Measurements from ENCODE around the gene SYNRG.

The SYNRG gene

DNA sequence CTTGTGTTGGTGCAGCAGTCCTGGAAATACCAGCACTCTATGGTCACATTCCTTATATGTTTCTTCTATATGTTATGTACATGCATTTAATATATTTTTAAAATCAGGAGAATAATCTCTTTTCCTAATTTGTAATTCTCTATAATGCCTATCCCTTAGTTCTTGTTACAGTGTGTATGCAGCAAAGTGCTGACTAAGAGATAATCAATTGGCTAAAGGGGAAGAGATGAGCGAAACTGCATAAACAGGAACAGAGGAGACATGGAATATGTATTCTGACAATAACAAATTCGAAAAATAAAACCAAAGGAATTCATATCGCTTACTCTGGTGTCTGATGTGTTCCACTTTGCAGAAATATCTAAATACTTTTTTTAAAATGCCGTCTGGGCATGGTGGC, 41.7 kb downstream of the SYNRG start:
- H3F3A ChIP-seq (ENCODE audit: insufficient read depth, low read length), result 0 out of 2 replicates have a peak, but pooled peaks cover 2% of the 10 kb centered on the region
- no peak overlapping the region for H3K27ac ChIP-seq (ENCODE audit: low read depth, low read length, poor library complexity, severe bottlenecking)
- H3K4me3 ChIP-seq (ENCODE audit: low read depth, low read length, poor library complexity, severe bottlenecking), result no peak overlapping the region
- TF ChIP-seq EZH2 (IDR thresholded peaks at IDR 0.05; ENCODE audit: borderline replicate concordance, low read length), result no peak
- TF ChIP-seq, protein P1, sequence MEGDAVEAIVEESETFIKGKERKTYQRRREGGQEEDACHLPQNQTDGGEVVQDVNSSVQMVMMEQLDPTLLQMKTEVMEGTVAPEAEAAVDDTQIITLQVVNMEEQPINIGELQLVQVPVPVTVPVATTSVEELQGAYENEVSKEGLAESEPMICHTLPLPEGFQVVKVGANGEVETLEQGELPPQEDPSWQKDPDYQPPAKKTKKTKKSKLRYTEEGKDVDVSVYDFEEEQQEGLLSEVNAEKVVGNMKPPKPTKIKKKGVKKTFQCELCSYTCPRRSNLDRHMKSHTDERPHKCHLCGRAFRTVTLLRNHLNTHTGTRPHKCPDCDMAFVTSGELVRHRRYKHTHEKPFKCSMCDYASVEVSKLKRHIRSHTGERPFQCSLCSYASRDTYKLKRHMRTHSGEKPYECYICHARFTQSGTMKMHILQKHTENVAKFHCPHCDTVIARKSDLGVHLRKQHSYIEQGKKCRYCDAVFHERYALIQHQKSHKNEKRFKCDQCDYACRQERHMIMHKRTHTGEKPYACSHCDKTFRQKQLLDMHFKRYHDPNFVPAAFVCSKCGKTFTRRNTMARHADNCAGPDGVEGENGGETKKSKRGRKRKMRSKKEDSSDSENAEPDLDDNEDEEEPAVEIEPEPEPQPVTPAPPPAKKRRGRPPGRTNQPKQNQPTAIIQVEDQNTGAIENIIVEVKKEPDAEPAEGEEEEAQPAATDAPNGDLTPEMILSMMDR (IDR thresholded peaks at IDR 0.05; ENCODE audit: low read length), result no peak
- no peak overlapping the region for H3K4me2 ChIP-seq (ENCODE audit: low read length)
- no peaks in the 10 kb centered on the region for H3K9me2 ChIP-seq (ENCODE audit: low read depth, low read length)
- no peaks in the 10 kb centered on the region for H3K9me3 ChIP-seq (ENCODE audit: low read length)
- H3K79me2 ChIP-seq (ENCODE audit: insufficient read depth, low read length), result no peaks in the 10 kb centered on the region
- no peak overlapping the region for H3K9ac ChIP-seq (ENCODE audit: low read length)
- H4K20me1 ChIP-seq (ENCODE audit: insufficient read depth, low read length), result no peaks in the 10 kb centered on the region
- no peak overlapping the region for H2AFZ ChIP-seq (ENCODE audit: low read length)
- H3K36me3 ChIP-seq (ENCODE audit: insufficient read depth, low read length), result peaks cover 81% of the 10 kb centered on the region
- no peaks in the 10 kb centered on the region for H3K27me3 ChIP-seq (ENCODE audit: insufficient read depth, low read length)
- H3K4me1 ChIP-seq (ENCODE audit: insufficient read depth, low read length, severe bottlenecking), result no peaks in the 10 kb centered on the region

DNA sequence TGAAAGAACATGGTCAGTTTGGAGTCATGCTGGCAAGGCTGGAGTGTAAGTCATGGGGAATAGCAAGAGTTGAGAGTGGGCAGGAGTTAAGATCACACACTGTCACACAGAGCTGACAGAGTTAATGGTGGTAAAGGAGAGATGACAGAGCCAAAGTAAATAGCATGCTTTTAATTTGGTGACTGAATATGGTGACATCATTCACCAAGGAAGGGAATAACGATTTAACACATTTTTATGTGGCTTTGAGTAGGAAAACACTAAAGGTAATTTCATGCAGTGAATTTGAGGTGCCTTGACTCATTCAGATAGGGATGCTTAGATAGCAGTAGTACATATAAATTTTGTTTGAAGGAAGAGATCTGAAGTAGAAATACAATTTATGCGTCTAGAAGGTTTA, 42.1 kb downstream of the SYNRG start:
- no peak overlapping the region for H3K4me3 ChIP-seq (ENCODE audit: low read depth, low read length, poor library complexity, severe bottlenecking)
- no peaks in the 10 kb centered on the region for H3K9me3 ChIP-seq (ENCODE audit: low read length)
- H3K9ac ChIP-seq (ENCODE audit: low read length), result no peak overlapping the region
- H3K36me3 ChIP-seq (ENCODE audit: insufficient read depth, low read length), result peaks cover 85% of the 10 kb centered on the region
- no peak overlapping the region for H2AFZ ChIP-seq (ENCODE audit: low read length)
- no peaks in the 10 kb centered on the region for H3K27me3 ChIP-seq (ENCODE audit: insufficient read depth, low read length)
- no peak overlapping the region for H3K27ac ChIP-seq (ENCODE audit: low read depth, low read length, poor library complexity, severe bottlenecking)
- no peak for TF ChIP-seq EZH2 (IDR thresholded peaks at IDR 0.05; ENCODE audit: borderline replicate concordance, low read length)
- TF ChIP-seq, protein P1 (IDR thresholded peaks at IDR 0.05; ENCODE audit: low read length), result no peak
- H3K79me2 ChIP-seq (ENCODE audit: insufficient read depth, low read length), result no peaks in the 10 kb centered on the region
- 0 out of 2 replicates have a peak, but pooled peaks cover 2% of the 10 kb centered on the region for H3F3A ChIP-seq (ENCODE audit: insufficient read depth, low read length)
- H4K20me1 ChIP-seq (ENCODE audit: insufficient read depth, low read length), result no peaks in the 10 kb centered on the region
- no peak overlapping the region for H3K4me2 ChIP-seq (ENCODE audit: low read length)
- no peaks in the 10 kb centered on the region for H3K9me2 ChIP-seq (ENCODE audit: low read depth, low read length)
- no peaks in the 10 kb centered on the region for H3K4me1 ChIP-seq (ENCODE audit: insufficient read depth, low read length, severe bottlenecking)

GRCh38 chr17:37564252-37564651, 45.0 kb downstream of the SYNRG start:
- Histone ChIP-seq H3K4me2 (ENCODE audit: low read length) (no peak overlapping the region), H3K36me3 (ENCODE audit: insufficient read depth, low read length) (peaks cover 83% of the 10 kb centered on the region), H3K4me3 (ENCODE audit: low read depth, low read length, poor library complexity, severe bottlenecking) (no peak overlapping the region), H3K27me3 (ENCODE audit: insufficient read depth, low read length) (no peaks in the 10 kb centered on the region), H4K20me1 (ENCODE audit: insufficient read depth, low read length) (no peaks in the 10 kb centered on the region), H3K9ac (ENCODE audit: low read length) (no peak overlapping the region), H3K9me3 (ENCODE audit: low read length) (no peaks in the 10 kb centered on the region), H2AFZ (ENCODE audit: low read length) (no peak overlapping the region), H3K79me2 (ENCODE audit: insufficient read depth, low read length) (no peaks in the 10 kb centered on the region), H3K4me1 (ENCODE audit: insufficient read depth, low read length, severe bottlenecking) (no peaks in the 10 kb centered on the region), H3F3A (ENCODE audit: insufficient read depth, low read length) (0 out of 2 replicates have a peak, but pooled peaks cover 2% of the 10 kb centered on the region), H3K27ac (ENCODE audit: low read depth, low read length, poor library complexity, severe bottlenecking) (no peak overlapping the region), H3K9me2 (ENCODE audit: low read depth, low read length) (no peaks in the 10 kb centered on the region)
- TF ChIP-seq, protein P1 (IDR thresholded peaks at IDR 0.05; ENCODE audit: low read length), result no peak
- TF ChIP-seq EZH2 (IDR thresholded peaks at IDR 0.05; ENCODE audit: borderline replicate concordance, low read length), result no peak

All from OCI-LY1 (cell line).